Endodermal cell (in vitro differentiated cells): Measurements from ENCODE around the gene LTF. TPM values are rescaled to one million over a fixed set of nuclear protein-coding genes. Genes with fewer than 3 reads are reported as not detected.

ENCODE experiments used
- DNase-seq: peaks from one replicate; pipeline ENCODE4 v3.0.0-alpha.2; 2017
- H3K27ac ChIP-seq: 2 replicates; pipeline ENCODE4 v1.5.1; 2013; ENCODE audit warnings: mild to moderate bottlenecking, low read depth, low read length, moderate library complexity
- H3K27me3 ChIP-seq: 2 replicates; pipeline ENCODE4 v1.6.1; 2013; ENCODE audit warnings: mild to moderate bottlenecking, low read length, moderate library complexity; ENCODE audit not compliant: insufficient read depth, control insufficient read depth, poor library complexity, severe bottlenecking
- H3K36me3 ChIP-seq: 2 replicates; pipeline ENCODE4 v1.7.0; 2013; ENCODE audit warnings: mild to moderate bottlenecking, low read length, moderate library complexity; ENCODE audit not compliant: control insufficient read depth, insufficient read depth
- H3K4me1 ChIP-seq: one replicate; pipeline ENCODE4 v1.7.0; 2013; ENCODE audit warnings: low read length; ENCODE audit not compliant: control insufficient read depth, insufficient read depth
- H3K4me3 ChIP-seq: 2 replicates; pipeline ENCODE4 v1.5.1; 2013; ENCODE audit warnings: mild to moderate bottlenecking, low read length, moderate library complexity
- H3K9ac ChIP-seq: 2 replicates; pipeline ENCODE4 v1.6.1; 2013; ENCODE audit warnings: mild to moderate bottlenecking, low read length, moderate library complexity; ENCODE audit not compliant: poor library complexity, severe bottlenecking; ENCODE audit errors: extremely low read depth
- H3K9me3 ChIP-seq: 2 replicates; pipeline ENCODE4 v1.6.1; 2013; ENCODE audit warnings: mild to moderate bottlenecking, low read length, moderate library complexity; ENCODE audit not compliant: control insufficient read depth
- H3K27ac Mint-ChIP-seq: 2 replicates; pipeline ENCODE4 v1.8.0; 2020; ENCODE audit warnings: mixed read lengths
- H3K27me3 Mint-ChIP-seq: 2 replicates; pipeline ENCODE4 v1.8.0; 2021; ENCODE audit warnings: mild to moderate bottlenecking, mixed read lengths; ENCODE audit not compliant: insufficient read depth
- H3K36me3 Mint-ChIP-seq: 2 replicates; pipeline ENCODE4 v1.8.0; 2020; ENCODE audit warnings: low read depth, mixed read lengths
- H3K4me1 Mint-ChIP-seq: 2 replicates; pipeline ENCODE4 v1.8.0; 2020; ENCODE audit warnings: mixed read lengths
- H3K4me3 Mint-ChIP-seq: 2 replicates; pipeline ENCODE4 v1.8.0; 2020; ENCODE audit warnings: mild to moderate bottlenecking, moderate library complexity, mixed read lengths
- H3K9me3 Mint-ChIP-seq: 2 replicates; pipeline ENCODE4 v1.8.0; 2020; ENCODE audit warnings: mild to moderate bottlenecking, mixed read lengths
- CTCF ChIP-seq: fragments of 200-600 bp; sonication (generic); conservative IDR thresholded peaks from 2 replicates; pipeline ENCODE4 v1.5.0; 2021; ENCODE audit warnings: antibody characterized with exemption, mild to moderate bottlenecking
- WGBS, 2 experiments: methylation state at CpG; one replicate each; pipeline versions ENCODE4 v1.1.5 to v1.1.7; 2013; ENCODE audit warnings: missing lambda C conversion rate in 2 of 2, mixed read lengths in 1 of 2; ENCODE audit not compliant: insufficient coverage in 1 of 2, insufficient read length in 1 of 2; 5-methylcytosine and 5-hydroxymethylcytosine counted together
- long read RNA-seq, 4 experiments: library from polyadenylated mRNA in 2 of 4; library from RNA in 1 of 4; library from capped mRNA in 1 of 4; stranded (forward) in 3 of 4; unstranded in 1 of 4; transcript quantifications; one replicate each; pipeline ENCODE4 v2.0.0, GENCODE V29; 2020 to 2021; ENCODE audit warnings: inconsistent platforms in 1 of 4
- polyA plus RNA-seq, 2 experiments: library from polyadenylated mRNA; stranded (reverse); fragments of 50-300 nt; gene quantifications; one replicate each; pipeline ENCODE4 v1.2.3, GENCODE V29; 2013
- total RNA-seq, 2 donors: library from RNA; stranded (reverse); fragmentation: NEBNext Ultra II Directional in 1 of 2; extraction: Animal tissue kit (Norgen Biotek cat#: 25700) in 1 of 2; gene quantifications; 2 replicates in 1 of 2; 3 replicates in 1 of 2; pipeline ENCODE4 v1.2.1, GENCODE V29; 2021

The LTF gene
- total RNA-seq, result under 1 TPM; 0.24 to 0.31 TPM
- polyA plus RNA-seq (2013, experiment 1 of 2), result not detected
- polyA plus RNA-seq (2013, experiment 2 of 2), result not detected
- long read RNA-seq, experiment 1, result 0 reads
- long read RNA-seq, experiment 2, partial matches to known transcripts, result 0 of 1 reads
- long read RNA-seq, experiment 2, other reads (novel, unspliced or antisense), result 1 of 1 reads
- long read RNA-seq, experiment 3, partial matches to known transcripts, result 0 of 2 reads
- long read RNA-seq, experiment 3, other reads (novel, unspliced or antisense), result 0 of 2 reads
- long read RNA-seq, experiment 4, result 0 reads

DNA sequence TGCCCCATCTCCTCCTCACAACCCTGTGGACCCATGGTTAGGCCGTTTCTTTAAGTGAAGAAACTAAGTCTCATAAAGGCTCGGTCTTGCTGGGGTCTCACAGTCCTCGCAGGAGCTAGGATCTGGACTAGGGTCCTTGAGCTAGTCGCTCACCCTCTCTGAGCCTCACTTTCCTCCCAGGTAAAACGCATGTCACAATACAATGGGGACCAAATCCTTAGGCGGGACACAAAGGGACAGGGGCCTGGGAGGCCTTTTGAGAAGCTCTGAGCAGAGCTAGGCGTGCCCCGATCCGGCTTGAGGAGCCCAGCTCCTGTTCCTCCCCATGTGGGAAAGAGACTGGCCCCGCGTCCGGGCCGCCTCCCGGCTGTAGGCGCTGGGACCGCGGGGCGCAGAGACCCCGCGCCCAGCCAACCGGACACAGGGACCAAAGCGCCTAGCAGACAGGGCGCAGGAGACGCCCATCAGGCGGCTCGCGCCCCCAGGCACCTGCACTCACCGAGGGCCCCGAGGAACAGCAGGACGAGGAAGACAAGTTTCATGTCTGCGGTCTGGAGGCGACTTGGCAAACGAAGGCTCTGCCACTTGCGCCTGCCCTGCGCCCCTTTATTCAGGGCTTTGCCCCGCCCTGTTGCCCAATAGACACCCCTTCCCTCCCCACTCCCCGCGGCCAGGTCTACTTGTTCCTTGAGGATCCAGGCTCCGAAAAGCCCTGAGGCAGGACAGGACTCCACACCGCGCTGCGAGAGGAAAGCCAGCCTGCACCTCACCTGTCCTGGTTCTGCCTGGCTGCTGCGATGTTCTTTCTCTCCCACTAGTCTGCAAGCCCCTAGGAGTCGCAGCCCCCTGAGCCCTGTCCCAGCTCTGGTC, at the start of gene LTF:
Gene LTF (minus strand): TSS at position 580 of the 870 bp plus-strand sequence. CDS start 38 bp downstream, at position 542.
- Mint-ChIP-seq H3K27ac (no peak within 1 kb of the TSS), H3K27me3 (peaks cover 52% of the 10 kb centered on the region), H3K36me3 (no peaks in the 10 kb centered on the region), H3K4me1 (no peaks in the 10 kb centered on the region), H3K9me3 (peaks cover 8% of the 10 kb centered on the region), H3K4me3 (peak within 1 kb of the TSS; percentile 45)
- 92 to 95% methylated on average over 30 to 44 of the region's 44 CpGs for WGBS, 2 experiments
- H3K9me3 ChIP-seq, result peaks cover 9% of the 10 kb centered on the region
- no peak within 1 kb of the TSS for H3K27ac ChIP-seq
- H3K9ac ChIP-seq, result no peak within 1 kb of the TSS
- no peaks in the 10 kb centered on the region for H3K4me1 ChIP-seq
- peak; percentile 19 for TF ChIP-seq CTCF
- H3K27me3 ChIP-seq, result no peaks in the 10 kb centered on the region
- no peaks in the 10 kb centered on the region for H3K36me3 ChIP-seq
- H3K4me3 ChIP-seq, result no peak within 1 kb of the TSS
- peak; percentile 62 for DNase-seq

- no peak overlapping the region for H3K4me3 Mint-ChIP-seq
- H3K27me3 Mint-ChIP-seq, result no peaks in the 10 kb centered on the region
- peaks cover 14% of the 10 kb centered on the region for H3K36me3 Mint-ChIP-seq
- H3K27me3 ChIP-seq, result no peaks in the 10 kb centered on the region
- TF ChIP-seq CTCF, result no peak
- no peak overlapping the region for H3K4me3 ChIP-seq
- H3K36me3 ChIP-seq, result no peaks in the 10 kb centered on the region
- no peaks in the 10 kb centered on the region for H3K4me1 Mint-ChIP-seq
- WGBS, 2 experiments, result 91 to 94% methylated on average over 2 of the region's 2 CpGs
- DNase-seq, result no peak
- H3K27ac ChIP-seq, result no peak overlapping the region
- H3K9me3 Mint-ChIP-seq, result no peaks in the 10 kb centered on the region
- H3K4me1 ChIP-seq, result no peaks in the 10 kb centered on the region
- no peak overlapping the region for H3K9ac ChIP-seq
- no peak overlapping the region for H3K27ac Mint-ChIP-seq
- H3K9me3 ChIP-seq, result no peaks in the 10 kb centered on the region
Measured at GRCh38 chr3:46512191-46512749, 47.6 kb upstream of the LTF start.

GRCh38 chr3:46509661-46510187, 45.0 kb upstream of the LTF start:
- Mint-ChIP-seq H3K9me3 (no peaks in the 10 kb centered on the region), H3K36me3 (peaks cover 5% of the 10 kb centered on the region), H3K4me3 (no peak overlapping the region), H3K27me3 (peaks cover 4% of the 10 kb centered on the region), H3K4me1 (peaks cover 6% of the 10 kb centered on the region), H3K27ac (no peak overlapping the region)
- Histone ChIP-seq H3K4me1 (no peaks in the 10 kb centered on the region), H3K9me3 (no peaks in the 10 kb centered on the region), H3K36me3 (no peaks in the 10 kb centered on the region), H3K27me3 (no peaks in the 10 kb centered on the region), H3K27ac (no peak overlapping the region), H3K9ac (no peak overlapping the region), H3K4me3 (no peak overlapping the region)
- no peak for TF ChIP-seq CTCF
- 83 to 91% methylated on average over 3 to 4 of the region's 4 CpGs for WGBS, 2 experiments
- no peak for DNase-seq
